Measurements from ENCODE around the gene CARD11. TPM values are rescaled to one million over a fixed set of nuclear protein-coding genes. Genes with fewer than 3 reads are reported as not detected.

The CARD11 gene
- total RNA-seq, 1 donor from 2014 or later = 0.16 TPM

- H3K9me3 ChIP-seq (replicated peaks) = no peaks in the 10 kb centered on the region
- no peaks in the 10 kb centered on the region for H3K27me3 ChIP-seq (ENCODE audit: low read depth)
- H3K27ac ChIP-seq (replicated peaks) = no peak overlapping the region
- no peak for DNase-seq
- intact Hi-C loops (cut with micrococcal nuclease) = loop anchor here (10.0 kb wide), 1 partner anchor 293 kb away; no protein-coding TSS in a partner anchor
- no peak overlapping the region for H3K4me3 ChIP-seq
- H3K4me1 ChIP-seq = peaks cover 22% of the 10 kb centered on the region
- TF ChIP-seq, protein P1, sequence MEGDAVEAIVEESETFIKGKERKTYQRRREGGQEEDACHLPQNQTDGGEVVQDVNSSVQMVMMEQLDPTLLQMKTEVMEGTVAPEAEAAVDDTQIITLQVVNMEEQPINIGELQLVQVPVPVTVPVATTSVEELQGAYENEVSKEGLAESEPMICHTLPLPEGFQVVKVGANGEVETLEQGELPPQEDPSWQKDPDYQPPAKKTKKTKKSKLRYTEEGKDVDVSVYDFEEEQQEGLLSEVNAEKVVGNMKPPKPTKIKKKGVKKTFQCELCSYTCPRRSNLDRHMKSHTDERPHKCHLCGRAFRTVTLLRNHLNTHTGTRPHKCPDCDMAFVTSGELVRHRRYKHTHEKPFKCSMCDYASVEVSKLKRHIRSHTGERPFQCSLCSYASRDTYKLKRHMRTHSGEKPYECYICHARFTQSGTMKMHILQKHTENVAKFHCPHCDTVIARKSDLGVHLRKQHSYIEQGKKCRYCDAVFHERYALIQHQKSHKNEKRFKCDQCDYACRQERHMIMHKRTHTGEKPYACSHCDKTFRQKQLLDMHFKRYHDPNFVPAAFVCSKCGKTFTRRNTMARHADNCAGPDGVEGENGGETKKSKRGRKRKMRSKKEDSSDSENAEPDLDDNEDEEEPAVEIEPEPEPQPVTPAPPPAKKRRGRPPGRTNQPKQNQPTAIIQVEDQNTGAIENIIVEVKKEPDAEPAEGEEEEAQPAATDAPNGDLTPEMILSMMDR (IDR thresholded peaks at IDR 0.05; ENCODE audit: borderline replicate concordance) = no peak
- H3K36me3 ChIP-seq = no peaks in the 10 kb centered on the region
These were observed 182.2 kb downstream of the CARD11 start for GRCh38 chr7:2861509-2861908.

DNA sequence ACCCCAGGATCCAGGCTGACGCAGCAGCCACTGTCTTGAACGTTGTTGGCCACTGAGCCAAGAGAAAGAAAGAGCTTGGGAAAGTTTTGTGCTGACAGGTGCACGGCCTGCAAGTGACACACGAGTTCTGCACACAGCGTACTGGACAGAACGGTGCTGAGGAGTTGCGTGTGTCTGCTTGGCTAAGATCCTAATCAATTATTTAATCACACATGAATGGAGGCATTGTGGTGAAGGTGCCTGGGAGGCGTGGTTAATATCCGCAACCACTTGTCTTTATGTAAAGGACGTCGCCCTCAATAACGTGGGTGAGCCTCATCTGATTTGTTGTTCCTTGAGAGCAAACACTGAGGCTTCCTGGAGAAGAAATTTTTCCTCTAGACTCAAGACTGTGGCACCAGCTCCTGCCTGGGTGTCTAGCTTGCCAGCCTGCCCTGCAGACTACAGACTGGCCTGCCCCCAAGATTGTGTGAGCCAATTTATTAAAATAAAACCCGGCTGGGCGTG lies 183.0 kb downstream of the CARD11 start:
- no peaks in the 10 kb centered on the region for H3K36me3 ChIP-seq
- no peak overlapping the region for H3K27ac ChIP-seq (replicated peaks)
- no peaks in the 10 kb centered on the region for H3K27me3 ChIP-seq (ENCODE audit: low read depth)
- H3K9me3 ChIP-seq (replicated peaks) = no peaks in the 10 kb centered on the region
- H3K4me3 ChIP-seq = no peak overlapping the region
- DNase-seq = no peak
- TF ChIP-seq, protein P1 (IDR thresholded peaks at IDR 0.05; ENCODE audit: borderline replicate concordance) = no peak
- intact Hi-C loops (cut with micrococcal nuclease) = loop anchor here (10.0 kb wide), 1 partner anchor 294 kb away; no protein-coding TSS in a partner anchor
- peaks cover 28% of the 10 kb centered on the region for H3K4me1 ChIP-seq

- Histone ChIP-seq H3K4me1 (peaks cover 28% of the 10 kb centered on the region), H3K36me3 (no peaks in the 10 kb centered on the region), H3K9me3 (replicated peaks) (no peaks in the 10 kb centered on the region), H3K4me3 (no peak overlapping the region), H3K27ac (replicated peaks) (no peak overlapping the region), H3K27me3 (ENCODE audit: low read depth) (no peaks in the 10 kb centered on the region)
- TF ChIP-seq, protein P1 (IDR thresholded peaks at IDR 0.05; ENCODE audit: borderline replicate concordance) = no peak
- DNase-seq = no peak
- intact Hi-C loops (cut with micrococcal nuclease) = loop anchor here (10.0 kb wide), 1 partner anchor 295 kb away; no protein-coding TSS in a partner anchor
These were observed 183.7 kb downstream of the CARD11 start for GRCh38 chr7:2859952-2860351.

GRCh38 chr7:2858621-2859020 lies 185.0 kb downstream of the CARD11 start:
- peaks cover 17% of the 10 kb centered on the region for H3K4me1 ChIP-seq
- DNase-seq = no peak
- intact Hi-C loops (cut with micrococcal nuclease) = no loop called here
- H3K27ac ChIP-seq (replicated peaks) = no peak overlapping the region
- no peaks in the 10 kb centered on the region for H3K36me3 ChIP-seq
- TF ChIP-seq, protein P1 (IDR thresholded peaks at IDR 0.05; ENCODE audit: borderline replicate concordance) = no peak
- no peaks in the 10 kb centered on the region for H3K9me3 ChIP-seq (replicated peaks)
- H3K4me3 ChIP-seq = no peak overlapping the region
- no peaks in the 10 kb centered on the region for H3K27me3 ChIP-seq (ENCODE audit: low read depth)

- H3K27ac ChIP-seq (replicated peaks) = peak overlapping the region; percentile 8
- no peak overlapping the region for H3K4me3 ChIP-seq
- no peaks in the 10 kb centered on the region for H3K36me3 ChIP-seq
- intact Hi-C loops (cut with micrococcal nuclease) = no loop called here
- H3K27me3 ChIP-seq (ENCODE audit: low read depth) = no peaks in the 10 kb centered on the region
- peaks cover 20% of the 10 kb centered on the region for H3K4me1 ChIP-seq
- TF ChIP-seq, protein P1 (IDR thresholded peaks at IDR 0.05; ENCODE audit: borderline replicate concordance) = no peak
- no peak for DNase-seq
- H3K9me3 ChIP-seq (replicated peaks) = no peaks in the 10 kb centered on the region
These were observed 187.1 kb downstream of the CARD11 start for GRCh38 chr7:2856388-2857169.

Other genes with a start within 250 kb of the CARD11 start
- gene GNA12, start 199.6 kb downstream of the CARD11 start, total RNA-seq = 43.0 TPM

All from left ventricle myocardium inferior (tissue), 1 donor.